Neural cell (in vitro differentiated cells): Measurements from ENCODE around the gene AP3S2. TPM values are rescaled to one million over a fixed set of nuclear protein-coding genes. Genes with fewer than 3 reads are reported as not detected.

Experiments
- H2AFZ ChIP-seq: fragments of 200-600, 300-800 bp; sonication (generic), shearing (Covaris generic); 2 replicates; pipeline ENCODE4 v1.6.0; 2014; ENCODE audit warnings: low read depth, mild to moderate bottlenecking, antibody characterized with exemption, low read length, moderate library complexity
- H3F3A ChIP-seq: fragments of 200-600 bp; shearing (Covaris generic); 2 replicates; pipeline ENCODE4 v1.6.1; 2016; ENCODE audit warnings: mild to moderate bottlenecking, moderate library complexity, mixed read lengths, antibody characterized with exemption, low read length; ENCODE audit not compliant: insufficient read depth, poor library complexity, severe bottlenecking
- H3K27ac ChIP-seq: fragments of 200-600, 300-800 bp; sonication (generic), shearing (Covaris generic); 2 replicates; pipeline ENCODE4 v1.5.1; 2014; ENCODE audit warnings: mild to moderate bottlenecking, low read length, moderate library complexity
- H3K27me3 ChIP-seq: fragments of 300-800, 200-600 bp; sonication (generic), shearing (Covaris generic); 2 replicates; pipeline ENCODE4 v1.6.0; 2014; ENCODE audit warnings: mild to moderate bottlenecking, low read depth, low read length, moderate library complexity; ENCODE audit not compliant: insufficient read depth
- H3K36me3 ChIP-seq: fragments of 300-800, 200-600 bp; sonication (generic), shearing (Covaris generic); 2 replicates; pipeline ENCODE4 v1.5.1; 2014; ENCODE audit warnings: mild to moderate bottlenecking, antibody characterized with exemption, low read length, moderate library complexity; ENCODE audit not compliant: insufficient read depth
- H3K4me2 ChIP-seq: fragments of 300-800, 200-600 bp; sonication (generic), shearing (Covaris generic); 2 replicates; pipeline ENCODE4 v1.6.0; 2014; ENCODE audit warnings: mild to moderate bottlenecking, low read length
- H3K4me3 ChIP-seq: fragments of 300-800, 200-600 bp; sonication (generic), shearing (Covaris generic); 2 replicates; pipeline ENCODE4 v1.5.1; 2014; ENCODE audit warnings: mild to moderate bottlenecking, low read length, moderate library complexity
- H3K79me2 ChIP-seq: fragments of 200-600 bp; shearing (Covaris generic); replicated peaks from 2 replicates; pipeline ENCODE4 v1.6.0; 2014; ENCODE audit warnings: mild to moderate bottlenecking, low read length, moderate library complexity; ENCODE audit not compliant: insufficient read depth
- H3K9ac ChIP-seq: fragments of 300-800, 200-600 bp; sonication (generic), shearing (Covaris generic); 2 replicates; pipeline ENCODE4 v1.6.1; 2016; ENCODE audit warnings: mild to moderate bottlenecking, low read length, mixed read lengths
- H3K9me2 ChIP-seq: fragments of 200-600 bp; shearing (Covaris generic); 2 replicates; pipeline ENCODE4 v1.6.1; 2016; ENCODE audit warnings: mild to moderate bottlenecking, low read length, mixed read lengths; ENCODE audit not compliant: insufficient read depth
- H3K9me3 ChIP-seq: fragments of 200-600, 300-800 bp; sonication (generic), shearing (Covaris generic); 2 replicates; pipeline ENCODE4 v1.6.1; 2016; ENCODE audit warnings: mild to moderate bottlenecking, mixed run types, low read length, moderate library complexity, mixed read lengths
- H4K20me1 ChIP-seq: fragments of 200-600 bp; shearing (Covaris generic); 2 replicates; pipeline ENCODE4 v1.6.1; 2016; ENCODE audit warnings: mild to moderate bottlenecking, mixed run types; ENCODE audit not compliant: insufficient read depth
- CTCF ChIP-seq: fragments of 450-650 bp; IDR thresholded peaks from 2 replicates; pipeline ENCODE4 v1.5.1; 2014; ENCODE audit warnings: antibody characterized with exemption, mild to moderate bottlenecking, moderate library complexity; ENCODE audit not compliant: poor library complexity, severe bottlenecking
- EP300 ChIP-seq: fragments of 450-650 bp; conservative IDR thresholded peaks from 2 replicates; pipeline ENCODE4 v1.6.1; 2014; ENCODE audit warnings: antibody characterized with exemption, mild to moderate bottlenecking, moderate library complexity; ENCODE audit not compliant: poor library complexity, severe bottlenecking
- EZH2 ChIP-seq: fragments of 200-600, 300-800 bp; shearing (Covaris generic), sonication (generic); IDR thresholded peaks from 2 replicates; pipeline ENCODE4 v1.6.1; 2014; ENCODE audit warnings: antibody characterized with exemption, low read length, borderline replicate concordance, mild to moderate bottlenecking; ENCODE audit not compliant: insufficient read depth, poor library complexity, severe bottlenecking
- MXI1 ChIP-seq: fragments of 450-650 bp; conservative IDR thresholded peaks from 2 replicates; pipeline ENCODE4 v1.6.1; 2014; ENCODE audit warnings: antibody characterized with exemption, mild to moderate bottlenecking; ENCODE audit not compliant: poor library complexity, severe bottlenecking
- POLR2AphosphoS5 ChIP-seq: IDR thresholded peaks from 2 replicates; pipeline ENCODE4 v1.6.1; 2012
- RAD21 ChIP-seq: fragments of 450-650 bp; conservative IDR thresholded peaks from 2 replicates; pipeline ENCODE4 v1.6.1; 2014; ENCODE audit warnings: antibody characterized with exemption, mild to moderate bottlenecking, moderate library complexity
- REST ChIP-seq: IDR thresholded peaks from 2 replicates; pipeline ENCODE4 v1.6.1; 2012; ENCODE audit warnings: borderline replicate concordance
- SMC3 ChIP-seq: fragments of 450-650 bp; conservative IDR thresholded peaks from 2 replicates; pipeline ENCODE4 v1.6.1; 2014; ENCODE audit warnings: antibody characterized with exemption, mild to moderate bottlenecking, moderate library complexity; ENCODE audit not compliant: poor library complexity
- TAF1 ChIP-seq: IDR thresholded peaks from 2 replicates; pipeline ENCODE4 v1.6.1; 2012; ENCODE audit warnings: low read depth
- polyA minus RNA-seq: library from RNA; depleted of rRNA, polyadenylated mRNA; stranded (reverse); fragments of >200 nt; gene quantifications from 2 replicates; pipeline ENCODE4 v1.2.3, GENCODE V29; 2014
- polyA plus RNA-seq: library from polyadenylated mRNA; depleted of rRNA; stranded (reverse); fragments of >200 nt; gene quantifications from 2 replicates; pipeline ENCODE4 v1.2.3, GENCODE V29; 2014

Gene AP3S2
- 47.6 and 60.5 TPM in 2 replicates for polyA plus RNA-seq
- polyA minus RNA-seq, result 85.5 and 90.8 TPM in 2 replicates

GRCh38 chr15:89893696-89894447 is at the start of gene AP3S2:
Gene AP3S2, minus strand, starts transcription at chr15:89893994. Its CDS starts 45 bp downstream, at chr15:89893949.
- Histone ChIP-seq H3K36me3 (no peaks in the 10 kb centered on the region), H2AFZ (peak within 1 kb of the TSS; percentile 95)

More at GRCh38 chr15:89893696-89894447, at the start of gene AP3S2:
- Histone ChIP-seq H3K4me2 (peak within 1 kb of the TSS; percentile 97), H3K9me2 (no peaks in the 10 kb centered on the region), H3K27ac (peak within 1 kb of the TSS; percentile 90), H3K9ac (peak within 1 kb of the TSS; percentile 89), H3K9me3 (no peaks in the 10 kb centered on the region), H3K4me3 (peak within 1 kb of the TSS; percentile 89), H3F3A (no peaks in the 10 kb centered on the region), H3K79me2 (peaks cover 14% of the 10 kb centered on the region), H4K20me1 (no peaks in the 10 kb centered on the region), H3K27me3 (no peaks in the 10 kb centered on the region)
- TF ChIP-seq MXI1, result peak; percentile 82
- peak; percentile 77 for TF ChIP-seq SMC3
- TF ChIP-seq POLR2AphosphoS5, result peak; percentile 91
- peak; percentile 68 for TF ChIP-seq RAD21
- peak; percentile 64 for TF ChIP-seq EP300
- TF ChIP-seq TAF1, result peak; percentile 100
- TF ChIP-seq CTCF, result no peak
- TF ChIP-seq EZH2, result no peak
- TF ChIP-seq REST, result peak; percentile 93
